Inflammatory macrophage treated with lipopolysaccharide for 4 hours (primary cell): ENCODE data around the gene TMEM30A.

ENCODE experiments used
- DNase-seq: peaks from one replicate; pipeline ENCODE4 v3.0.0-alpha.2; 2020

The TMEM30A gene

DNA sequence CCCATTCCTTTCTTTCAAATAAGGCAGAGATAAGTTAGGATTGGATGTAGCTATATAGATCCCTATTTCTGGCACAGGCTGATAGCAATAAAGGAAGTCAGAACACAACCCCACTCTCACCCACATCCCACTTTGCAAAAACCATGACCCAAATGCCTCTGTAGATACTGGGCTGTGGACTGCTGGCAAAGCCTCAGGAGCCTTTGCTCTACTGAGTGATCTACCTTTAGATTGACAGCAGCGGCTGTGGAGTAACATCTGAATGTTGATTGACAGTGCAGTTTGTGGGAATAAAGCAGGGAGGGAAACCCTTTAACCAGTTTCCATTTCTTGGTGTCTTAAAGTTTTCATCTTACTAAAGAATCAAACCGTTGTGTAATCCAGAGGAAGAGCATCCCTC, 6.7 kb upstream of the TMEM30A start:
- DNase-seq = no peak

GRCh38 chr6:75290136-75290945, 5.7 kb upstream of the TMEM30A start:
- no peak for DNase-seq

- DNase-seq = no peak
Observed at GRCh38 chr6:75288023-75288422, 3.4 kb upstream of the TMEM30A start.

- DNase-seq = peak; percentile 54
Observed at GRCh38 chr6:75287424-75287823, 2.8 kb upstream of the TMEM30A start.

DNA sequence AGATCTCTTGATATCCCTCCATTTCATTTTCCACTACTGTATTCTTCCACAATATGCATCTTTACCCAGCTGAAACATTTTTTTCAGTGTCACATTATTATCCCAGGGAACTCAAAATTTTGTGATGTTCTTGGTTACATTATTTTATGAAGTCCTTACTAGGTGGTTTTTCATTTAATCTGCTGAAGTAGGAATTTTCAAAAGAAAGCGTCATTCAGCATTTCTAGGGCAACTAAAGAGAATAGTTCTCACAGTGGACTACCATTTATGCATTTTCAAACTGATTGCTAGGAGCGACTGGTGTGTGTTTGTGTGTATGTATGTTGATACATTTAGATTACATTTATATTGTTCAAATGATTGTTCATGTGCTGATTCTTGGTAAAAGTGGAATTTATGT, 2.4 kb upstream of the TMEM30A start:
- DNase-seq = no peak

GRCh38 chr6:75285283-75285639, 669 bp upstream of the TMEM30A start:
- DNase-seq = peak; percentile 44

- DNase-seq = peak; percentile 27
Observed at GRCh38 chr6:75283907-75284631, 523 bp downstream of the TMEM30A start.

DNA sequence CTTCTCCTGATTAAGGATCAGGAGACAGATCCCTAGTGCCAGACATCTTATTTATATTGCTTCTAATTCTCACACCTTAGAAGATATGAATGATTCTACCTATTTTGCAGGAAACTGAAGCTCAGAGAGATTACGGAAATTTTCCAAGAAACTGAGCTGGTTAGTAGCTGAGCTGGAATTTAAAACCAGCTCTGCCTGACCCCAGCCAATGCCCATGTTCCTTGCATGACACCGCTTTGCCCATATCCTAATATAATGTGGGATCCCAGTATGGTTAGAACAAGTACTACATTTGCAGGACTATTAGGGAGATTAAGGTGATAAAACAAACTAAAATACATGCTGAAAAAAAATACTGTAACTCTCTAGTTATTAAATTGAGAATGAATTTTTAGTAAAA, 1.9 kb downstream of the TMEM30A start:
- no peak for DNase-seq

DNA sequence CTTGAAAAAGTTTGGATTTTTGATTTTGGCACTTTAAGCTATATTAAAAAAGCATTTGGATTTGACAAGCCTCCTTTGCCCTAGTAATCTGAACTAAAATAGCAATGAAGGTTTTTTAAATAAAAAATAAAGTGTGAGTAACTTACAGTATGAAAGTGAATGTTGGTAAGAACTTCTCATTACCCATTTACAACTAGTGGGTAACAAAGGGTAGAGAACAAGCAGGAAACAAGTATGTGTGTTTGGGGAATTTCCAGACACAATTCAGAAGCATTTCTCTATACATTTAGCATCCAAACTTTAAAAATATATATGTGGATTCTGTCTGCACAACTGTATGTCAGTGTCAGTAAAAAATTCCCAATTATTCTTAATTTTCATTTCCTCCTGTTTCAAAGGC, 2.9 kb downstream of the TMEM30A start:
- DNase-seq = peak; percentile 61

GRCh38 chr6:75280131-75280855, 4.3 kb downstream of the TMEM30A start:
- DNase-seq = no peak

- DNase-seq = no peak
Observed at GRCh38 chr6:75279418-75279817, 5.2 kb downstream of the TMEM30A start.

GRCh38 chr6:75278474-75279077, 6.0 kb downstream of the TMEM30A start:
- DNase-seq = peak; percentile 59

DNA sequence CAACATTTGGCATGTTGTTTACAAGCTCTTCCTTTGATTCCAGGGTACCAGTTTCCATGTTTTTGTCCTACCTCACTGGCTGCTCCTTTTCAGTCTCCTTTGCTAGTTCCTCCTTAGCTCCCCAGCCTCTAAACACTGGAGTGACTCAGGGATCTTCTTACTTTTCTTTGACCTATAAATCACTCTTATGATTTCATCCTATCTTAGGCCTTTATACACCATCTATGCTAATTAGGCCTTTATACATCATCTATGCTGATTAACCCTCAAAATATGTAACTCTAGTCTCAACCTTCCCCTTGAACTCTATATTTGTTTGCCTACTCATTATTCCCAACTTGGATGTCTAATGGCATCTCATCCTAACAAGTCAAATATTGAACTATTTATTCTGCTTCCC, 9.5 kb downstream of the TMEM30A start:
- DNase-seq = peak; percentile 61

- DNase-seq = peak; percentile 80
Observed at GRCh38 chr6:75273009-75273408, 11.6 kb downstream of the TMEM30A start.

GRCh38 chr6:75272145-75272840, 12.3 kb downstream of the TMEM30A start:
- DNase-seq = peak; percentile 54

DNA sequence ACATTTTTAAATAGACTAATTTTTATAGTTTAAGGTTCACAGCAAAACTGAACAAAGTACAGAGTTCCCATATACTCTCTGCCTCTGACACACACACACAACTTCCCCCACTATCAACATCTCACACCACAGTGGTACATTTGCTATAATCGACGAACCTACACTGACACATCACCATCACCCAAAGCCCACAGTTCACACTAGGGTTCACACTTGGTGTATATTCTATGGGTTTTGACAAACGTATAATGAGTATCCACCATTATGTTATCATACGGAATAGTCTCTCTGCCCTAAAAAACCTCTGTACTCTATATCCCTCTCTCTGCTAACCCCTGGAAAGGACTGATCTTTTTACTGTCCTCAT, 15.6 kb downstream of the TMEM30A start:
- DNase-seq = no peak

DNA sequence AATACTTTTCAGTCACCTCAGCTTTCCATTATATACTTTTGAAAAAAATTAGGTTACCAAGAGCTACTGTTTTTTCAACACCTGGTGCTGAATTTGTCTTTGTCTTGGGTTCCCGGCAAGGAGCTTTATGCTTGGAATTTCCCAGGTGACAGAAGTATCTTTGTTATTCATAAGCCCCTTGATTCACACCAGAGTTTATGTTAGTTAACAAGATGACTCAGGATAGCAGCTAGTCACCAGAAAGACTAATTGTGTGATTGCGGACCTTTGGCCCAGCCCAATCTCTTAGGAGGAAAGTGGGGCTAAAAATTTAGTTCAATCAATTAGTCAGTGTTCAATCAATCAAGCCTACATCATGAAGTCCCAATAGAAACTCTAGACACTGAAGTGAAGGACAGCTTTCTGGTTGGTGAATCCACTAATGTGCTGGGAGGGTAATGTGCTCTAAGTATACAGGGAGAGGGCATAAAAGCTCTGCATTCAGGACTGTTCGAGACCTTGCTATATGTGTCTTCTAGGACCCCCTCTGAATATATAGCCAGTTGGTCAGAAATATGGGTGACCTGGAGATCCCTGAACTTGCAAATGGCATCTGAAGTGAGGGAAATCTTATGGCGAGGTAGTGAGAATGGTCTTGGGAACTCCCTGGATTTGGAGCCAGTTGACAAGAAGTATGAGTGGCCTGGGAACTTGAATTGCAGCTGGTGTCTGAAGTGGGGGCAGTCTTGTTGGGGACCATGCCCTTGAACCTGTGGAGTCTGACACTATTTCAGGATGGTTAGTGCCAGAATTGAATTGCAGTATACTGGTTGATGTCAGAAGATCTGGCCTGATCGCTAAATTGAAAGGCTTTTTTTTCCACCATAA, 16.2 kb downstream of the TMEM30A start:
- no peak for DNase-seq

GRCh38 chr6:75267461-75267860, 17.1 kb downstream of the TMEM30A start:
- no peak for DNase-seq

- DNase-seq = peak; percentile 64
Observed at GRCh38 chr6:75266716-75267291, 17.8 kb downstream of the TMEM30A start.

- no peak for DNase-seq
Observed at GRCh38 chr6:75263401-75263750, 21.2 kb downstream of the TMEM30A start.

DNA sequence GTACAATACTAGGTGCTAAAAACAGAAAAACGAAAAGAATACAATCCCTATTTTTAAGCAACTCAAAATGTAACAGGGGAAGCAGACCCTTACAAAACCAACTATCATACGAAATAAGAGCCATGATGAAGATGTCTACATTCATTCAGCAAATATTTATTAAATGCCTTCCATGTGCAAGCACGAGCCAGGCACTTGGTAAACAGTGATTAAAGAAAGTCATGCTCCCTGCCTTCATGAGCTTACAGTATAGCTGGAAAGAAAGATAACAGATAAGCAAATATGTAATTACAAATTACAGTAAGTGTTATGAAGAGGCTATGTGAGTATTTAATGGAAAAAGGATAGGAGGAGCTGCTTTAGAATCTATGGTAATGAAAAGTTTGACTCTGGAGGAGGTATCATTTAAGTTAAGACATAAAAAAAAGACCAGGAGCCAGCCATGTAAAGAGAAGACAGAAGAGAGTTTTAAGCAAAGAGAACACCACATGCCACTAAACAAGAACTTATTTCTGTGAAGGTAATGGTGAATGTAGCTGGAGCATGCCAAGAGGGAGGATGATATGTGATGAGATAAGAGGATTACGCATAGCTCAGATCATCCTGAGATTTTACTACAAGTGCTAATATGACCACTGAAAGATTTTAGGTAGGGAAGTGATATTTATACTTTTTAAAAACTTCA, 21.7 kb downstream of the TMEM30A start:
- DNase-seq = no peak
